NCI-H82 treated with DMSO at 0.1 percent for 48 hours (cell line): ENCODE results near the gene FOXP1.
"Not testable (repeated sequence)": the region's sequence is repeated elsewhere in the genome, so short reads cannot be mapped to it uniquely, and the experiment has no call there.

Experiments
- DNase-seq: peaks from one replicate; lab custom pipeline; 2025; ENCODE audit not compliant: unreplicated experiment; lab: John Stamatoyannopoulos, UW

The FOXP1 gene

DNA sequence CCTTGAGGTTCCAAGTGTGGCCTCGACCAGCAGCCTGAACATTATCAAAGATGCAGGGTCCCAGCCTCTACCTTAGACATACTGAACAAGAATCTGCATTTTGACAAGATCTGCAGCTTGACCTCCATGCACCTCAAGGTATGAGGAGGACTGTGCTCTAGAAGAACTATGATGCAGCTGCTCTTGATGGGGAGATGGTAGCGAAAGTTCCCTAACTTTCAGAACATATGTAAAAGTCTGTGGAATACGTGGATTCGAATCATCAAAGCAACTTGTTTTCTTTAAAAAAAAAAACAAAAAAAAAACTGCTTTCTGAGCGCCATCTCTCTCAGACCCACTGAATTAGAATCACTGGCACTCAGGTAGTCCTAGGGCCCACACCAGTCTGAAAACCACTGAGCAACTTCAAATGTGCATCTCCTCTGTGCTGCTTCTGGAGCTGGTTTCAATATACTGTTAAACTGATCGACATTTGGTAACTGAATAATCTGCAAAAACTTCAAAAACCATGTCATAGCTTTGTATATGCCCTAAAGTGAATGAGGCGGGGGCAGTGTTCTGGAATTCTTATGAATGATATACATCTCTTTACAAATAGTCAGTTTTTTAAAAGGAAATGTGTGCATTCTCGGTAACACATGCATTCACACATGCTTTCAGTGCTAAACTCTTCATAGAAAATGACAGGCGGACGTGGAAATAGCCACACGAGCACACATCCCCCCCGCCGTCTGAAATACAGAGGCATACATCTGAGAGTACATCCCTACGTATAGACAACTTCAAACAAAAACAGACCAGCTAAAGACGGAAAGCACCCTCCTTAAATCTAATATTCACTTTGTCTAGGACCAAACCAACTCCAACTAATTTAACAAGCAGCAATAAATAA is 128.8 kb downstream of the FOXP1 start:
- no peak for DNase-seq

DNA sequence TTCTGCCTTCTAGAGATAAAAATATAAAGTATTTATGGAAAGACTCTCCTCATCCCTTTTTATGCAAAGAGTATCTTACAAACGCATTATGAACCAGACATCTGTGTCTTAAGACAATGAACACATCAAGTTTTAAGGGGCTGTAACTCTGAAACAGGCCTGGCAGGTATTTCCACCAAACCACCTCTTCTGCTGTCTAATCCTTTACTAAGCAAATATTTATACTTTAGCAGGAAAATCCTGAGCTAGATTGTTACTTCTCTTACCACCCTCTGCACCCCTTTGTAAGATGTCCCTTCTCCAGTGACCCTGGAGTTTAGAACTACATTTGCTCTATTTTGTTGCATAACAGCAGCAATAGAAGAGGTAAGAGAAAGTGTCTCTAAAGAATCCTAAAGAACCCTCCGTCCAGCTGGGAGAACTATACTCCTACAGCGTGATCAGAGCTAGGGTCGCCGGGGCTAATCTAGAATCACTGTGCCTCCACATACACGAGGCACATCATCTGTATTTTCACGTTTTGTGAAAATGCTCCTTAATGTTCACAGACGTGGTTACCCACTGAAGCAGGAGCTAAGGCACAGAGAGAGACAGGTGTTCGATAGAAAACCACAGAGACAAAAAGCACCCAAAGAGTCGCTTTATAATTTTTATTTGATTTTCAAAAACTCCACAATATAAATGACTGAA is 129.6 kb downstream of the FOXP1 start:
- DNase-seq: no peak

DNA sequence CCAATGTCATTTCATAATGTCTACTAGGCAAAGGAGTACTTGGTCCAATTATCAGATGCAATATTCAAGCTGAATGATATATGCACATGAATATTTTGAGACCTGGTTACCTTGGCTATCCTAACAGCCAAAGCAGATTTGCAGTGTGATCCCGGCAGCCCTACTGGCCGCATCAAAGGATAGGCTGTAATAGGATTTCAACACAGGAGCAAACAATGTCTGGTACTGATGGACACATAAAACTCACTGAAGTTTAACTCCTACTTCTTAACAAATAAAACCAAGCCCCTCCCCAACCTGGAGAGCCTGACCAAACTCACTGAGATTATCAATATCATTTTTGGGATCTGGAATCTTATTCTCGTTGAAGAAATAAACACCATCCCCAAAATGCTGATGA is 130.2 kb downstream of the FOXP1 start:
- DNase-seq: peak; percentile 65

DNA sequence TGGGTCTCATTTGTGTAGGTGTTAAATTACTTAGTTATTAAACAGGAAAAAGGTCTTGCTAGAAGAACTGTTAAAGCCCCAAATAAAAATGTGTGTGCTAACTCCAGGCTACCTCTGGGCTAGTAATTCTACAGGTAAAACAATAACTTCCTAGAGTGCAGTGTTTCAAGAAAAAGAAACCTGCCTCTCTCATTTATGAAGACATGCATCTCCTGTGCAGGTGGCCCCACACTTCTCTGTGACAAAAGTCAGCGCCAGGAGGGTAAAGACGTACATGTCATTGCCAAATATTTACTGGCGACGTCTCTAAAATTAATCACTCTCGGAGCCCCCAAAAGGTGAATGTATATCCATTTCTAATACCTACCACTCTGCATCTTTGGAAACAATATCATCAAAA is 131.7 kb downstream of the FOXP1 start:
- no peak for DNase-seq

DNA sequence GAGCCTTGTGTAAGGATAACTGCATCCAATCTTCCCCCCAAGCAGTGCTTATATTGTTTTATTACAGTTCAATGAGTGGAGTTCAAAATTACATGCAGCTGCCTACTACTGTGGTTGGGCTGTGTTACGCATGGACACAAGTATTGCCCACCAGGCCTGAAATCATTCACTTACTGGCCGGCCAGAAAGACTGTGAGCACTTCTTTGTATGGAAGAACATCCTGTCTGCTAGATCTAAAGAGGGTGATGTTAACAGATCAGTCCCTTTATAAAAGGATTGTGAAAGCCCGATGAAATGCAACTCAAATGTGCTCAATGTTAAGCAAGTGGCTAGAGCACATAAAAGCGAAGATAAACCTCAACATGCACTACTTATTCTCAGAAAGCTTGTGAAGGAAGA is 132.5 kb downstream of the FOXP1 start:
- DNase-seq: no peak

DNA sequence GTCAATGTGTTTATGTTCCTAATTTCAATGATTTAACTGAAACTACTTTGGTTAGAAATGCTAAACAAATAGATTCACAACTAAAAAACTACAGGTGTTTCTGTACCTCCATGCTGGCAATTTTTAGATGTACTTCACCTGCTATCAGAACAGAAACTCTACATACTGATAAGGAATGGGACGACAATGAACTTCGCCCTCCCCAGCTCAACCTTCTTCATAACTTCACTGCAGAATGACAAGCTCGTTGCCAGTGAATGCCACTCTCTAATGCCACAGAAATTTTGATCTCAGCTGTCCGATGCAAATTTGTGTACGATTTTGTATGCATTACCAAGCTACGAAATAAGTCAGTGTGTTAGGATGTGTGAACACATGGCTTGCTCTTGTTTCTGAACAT is 133.4 kb downstream of the FOXP1 start:
- no peak for DNase-seq

DNA sequence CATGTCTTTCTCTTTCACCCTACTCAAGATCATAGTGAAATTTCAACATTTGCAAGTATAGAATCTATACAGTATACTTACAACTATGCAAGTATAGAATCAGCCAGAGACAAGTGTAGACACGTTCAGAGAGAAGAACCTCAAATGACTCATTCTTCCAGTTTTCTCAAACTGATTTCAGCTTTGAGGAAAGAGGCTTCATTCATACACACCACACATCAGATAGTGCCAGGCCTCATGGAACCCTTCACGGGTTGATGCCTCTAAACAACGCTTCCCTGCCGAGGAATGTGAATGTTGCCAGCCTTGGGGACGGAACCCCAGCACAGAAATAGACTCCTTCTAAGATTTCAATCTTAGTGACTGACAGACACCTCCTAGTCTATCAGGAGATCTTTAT is 135.7 kb downstream of the FOXP1 start:
- no peak for DNase-seq

DNA sequence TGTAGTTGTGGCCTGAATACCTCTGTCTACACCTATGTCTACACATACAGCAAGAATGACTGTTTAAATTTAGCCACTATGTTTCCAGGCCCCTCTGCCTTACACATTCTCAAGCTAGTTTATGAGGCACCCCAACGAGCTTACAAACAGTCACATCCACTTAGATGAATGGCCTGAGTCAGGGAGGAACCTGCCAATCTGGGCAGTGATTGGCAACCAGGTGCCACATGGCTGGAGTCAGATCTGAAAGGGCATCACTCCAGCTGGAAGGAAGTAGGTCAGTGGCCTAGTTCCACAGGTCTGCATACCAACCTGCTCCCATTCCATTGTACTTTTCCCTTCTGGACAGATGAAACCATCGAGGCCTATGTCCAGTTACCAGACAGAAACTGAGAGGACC is 136.3 kb downstream of the FOXP1 start:
- no peak for DNase-seq

DNA sequence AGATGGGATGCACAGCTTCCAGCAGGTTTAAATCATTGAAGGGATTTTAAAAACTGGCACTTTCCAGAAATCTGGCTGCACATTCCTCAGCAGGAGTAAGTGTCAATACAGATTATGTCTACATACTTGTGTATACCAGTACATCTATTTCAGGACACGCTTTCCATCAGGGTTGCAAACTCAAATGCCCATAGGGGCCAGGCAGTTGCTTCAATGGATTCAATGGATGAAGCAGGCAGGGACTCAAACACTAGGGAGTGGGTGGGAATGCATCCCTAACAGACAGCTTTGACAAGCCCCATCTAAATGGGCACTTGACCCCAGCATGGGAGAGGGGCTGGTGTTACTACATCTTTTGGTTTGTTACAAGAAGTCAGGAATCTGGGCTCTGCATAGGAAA is 136.8 kb downstream of the FOXP1 start:
- DNase-seq: no peak

DNA sequence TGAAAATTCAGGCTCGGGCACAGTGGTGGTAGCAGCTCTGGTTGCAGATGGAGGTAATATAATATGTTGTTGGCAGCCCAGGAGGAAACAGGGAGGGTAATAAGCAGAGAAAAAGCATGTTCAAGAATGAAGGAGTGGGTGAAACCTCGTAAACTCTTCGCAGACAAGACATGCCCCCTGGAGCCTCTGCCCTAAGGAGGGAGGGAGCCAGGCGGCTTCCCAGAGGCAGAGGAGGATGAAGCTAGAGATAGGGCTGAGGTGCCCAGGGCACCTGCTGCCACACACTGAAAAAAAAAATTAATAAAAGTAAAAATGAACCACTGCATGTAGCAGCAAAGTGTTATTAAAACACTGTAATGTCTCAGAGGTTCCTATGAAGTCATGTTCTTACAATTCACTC is 137.3 kb downstream of the FOXP1 start:
- no peak for DNase-seq

DNA sequence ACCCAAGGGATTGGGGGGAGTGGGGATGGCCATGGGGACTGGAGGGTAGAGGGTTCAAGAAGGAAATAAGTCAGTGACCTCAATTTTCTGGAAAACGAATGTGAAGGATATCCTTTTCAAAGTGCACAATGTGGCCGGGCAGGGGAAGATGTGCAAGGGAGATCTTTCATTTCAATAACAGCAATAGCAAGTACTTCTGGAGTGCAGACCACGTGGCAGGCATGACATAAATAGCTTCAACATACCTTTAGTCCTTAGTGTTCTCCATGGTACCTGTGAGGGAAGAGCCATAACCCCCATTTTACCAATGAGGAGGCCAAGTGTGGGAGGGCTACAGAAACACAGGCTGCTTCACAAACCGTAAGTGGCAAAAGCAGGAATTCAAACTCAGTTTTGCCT is 138.7 kb downstream of the FOXP1 start:
- DNase-seq: no peak

DNA sequence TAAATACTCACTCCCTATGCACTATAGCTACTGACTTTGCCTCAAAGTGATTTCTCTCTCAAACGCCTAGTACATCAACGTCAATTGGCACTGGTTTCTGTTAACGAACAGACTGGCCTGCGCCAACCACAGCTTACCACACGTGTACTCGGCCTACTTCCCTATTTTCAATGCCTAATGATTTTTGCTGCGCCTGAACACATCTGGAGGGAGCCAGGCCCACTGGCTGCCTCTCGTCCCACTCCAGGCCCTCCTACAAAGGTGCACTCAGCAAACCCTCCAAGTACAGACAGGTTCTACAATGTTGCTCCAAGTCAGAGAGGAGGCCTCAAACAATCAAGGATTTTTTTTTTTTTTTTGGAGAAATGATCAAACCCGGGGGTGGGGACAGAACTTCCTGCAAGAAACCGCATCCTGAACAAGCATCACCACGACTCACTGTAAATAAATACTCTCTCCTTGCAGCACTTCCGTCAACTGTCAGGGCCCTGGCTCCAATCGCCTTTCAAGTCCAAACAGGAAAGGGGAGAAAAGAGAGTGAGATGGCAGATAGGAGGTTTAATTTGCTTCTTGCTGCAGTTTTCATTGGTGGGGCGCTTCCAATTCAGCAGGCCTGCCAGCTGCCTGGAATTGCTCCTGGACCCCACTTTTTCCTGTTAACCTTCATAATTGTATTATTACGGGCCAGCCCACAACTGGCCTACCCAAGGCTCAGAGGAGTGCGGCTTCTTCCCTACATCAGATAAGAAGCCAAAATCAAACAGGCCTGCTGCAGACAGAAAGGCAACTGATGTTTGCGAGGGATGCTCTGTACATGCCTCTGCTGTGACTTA is 139.3 kb downstream of the FOXP1 start:
- no peak for DNase-seq

DNA sequence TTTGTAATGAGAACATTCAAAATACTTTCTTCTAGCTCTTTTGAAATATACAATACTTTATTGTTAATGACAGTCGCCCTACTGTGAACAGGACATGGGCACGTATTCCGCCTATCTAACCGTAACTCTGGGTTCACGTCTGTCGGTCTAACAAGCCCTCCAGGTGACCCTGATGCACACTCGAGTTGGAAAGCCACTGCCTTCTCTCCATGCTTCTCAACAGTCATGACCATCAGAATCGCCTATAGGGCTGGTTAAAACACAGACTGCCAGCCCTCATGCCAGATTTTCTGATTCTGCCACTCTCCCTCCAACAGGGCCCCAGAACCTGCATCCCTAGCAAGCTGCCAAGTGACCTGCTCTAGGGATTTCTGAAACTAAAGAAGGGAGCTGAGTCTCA is 140.2 kb downstream of the FOXP1 start:
- DNase-seq: no peak

DNA sequence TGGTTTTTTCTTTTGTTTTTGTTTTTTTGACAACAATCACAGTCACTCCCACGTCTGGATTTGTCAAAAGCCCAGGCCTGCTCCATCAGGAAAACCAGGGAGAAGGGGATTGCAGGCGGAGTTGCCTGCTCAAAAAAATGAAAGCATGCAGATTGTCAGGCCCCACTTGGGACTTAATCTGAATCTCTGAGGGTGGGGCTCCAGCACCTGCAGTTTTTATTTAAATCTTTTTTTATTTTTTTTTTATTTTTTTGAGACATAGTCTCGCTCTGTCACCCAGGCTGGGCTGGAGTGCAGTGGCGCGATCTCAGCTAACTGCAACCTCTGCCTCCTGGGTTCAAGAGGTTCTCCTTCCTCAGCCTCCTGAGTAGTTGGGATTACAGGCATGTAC is 140.9 kb downstream of the FOXP1 start:
- no peak for DNase-seq

DNA sequence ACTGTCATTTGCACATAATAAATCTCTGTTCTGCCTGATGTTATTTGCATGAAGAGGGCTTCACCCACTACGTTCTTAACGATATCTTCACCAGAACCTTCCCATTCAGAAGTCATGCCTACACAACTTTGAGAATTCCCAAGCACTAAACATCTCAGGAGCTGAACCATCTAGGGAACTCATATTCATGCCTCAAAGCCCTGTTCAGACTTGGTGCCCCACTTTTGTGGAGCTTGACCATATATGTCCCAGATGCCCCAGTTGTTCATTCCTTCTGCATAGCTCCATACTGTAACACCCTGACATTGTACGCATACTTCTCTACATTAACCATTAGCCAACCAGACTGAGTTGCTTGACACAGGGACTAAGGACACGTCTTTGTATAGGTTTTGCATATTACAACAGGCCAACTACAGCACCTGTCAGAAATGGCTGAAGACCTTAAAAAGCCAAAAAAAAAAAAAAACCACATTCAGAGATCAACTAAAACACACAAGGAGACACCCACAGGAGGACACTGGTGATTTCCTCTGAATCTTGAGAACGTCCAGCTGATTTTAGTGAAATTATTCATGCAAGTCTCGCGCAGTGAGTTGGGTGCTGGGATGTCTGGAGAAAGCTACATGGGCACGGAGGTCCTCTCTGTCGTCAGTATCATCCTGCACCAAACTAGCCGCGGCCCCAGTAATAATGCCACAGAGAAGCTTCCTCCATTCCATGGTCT is 141.4 kb downstream of the FOXP1 start:
- DNase-seq: no peak

DNA sequence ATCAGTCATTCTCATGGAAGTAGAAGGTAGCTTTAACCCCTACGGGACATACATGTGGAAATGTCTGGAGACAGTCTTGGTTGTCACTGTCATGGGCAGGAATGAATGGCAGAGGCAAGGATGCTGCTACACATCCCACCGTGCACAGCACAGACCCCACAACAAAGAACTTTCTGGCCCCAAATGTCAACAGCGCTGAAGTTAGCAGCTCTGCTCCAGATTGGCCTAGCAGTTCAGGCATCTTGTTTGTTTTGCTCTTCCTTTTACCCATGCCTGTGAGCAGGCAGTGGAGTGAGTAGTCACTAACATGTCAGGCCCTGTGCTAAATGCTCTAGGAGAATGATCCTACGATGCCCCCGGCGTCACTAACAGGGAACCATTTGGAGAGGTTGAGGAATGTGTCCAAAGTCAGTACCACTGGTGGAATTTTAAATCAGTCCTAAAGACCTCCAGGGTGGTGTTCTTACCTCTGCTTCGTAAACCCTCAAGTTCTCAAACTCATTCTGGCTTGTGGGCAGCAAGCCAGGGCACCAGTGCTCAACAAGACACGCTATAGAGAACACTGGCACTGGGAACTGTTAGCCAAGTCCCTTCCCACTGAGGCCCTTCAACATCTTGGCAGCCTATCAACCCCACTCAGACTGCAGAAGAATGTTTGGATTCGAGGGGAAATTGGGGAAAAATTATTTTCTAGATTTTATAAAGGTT is 142.2 kb downstream of the FOXP1 start:
- no peak for DNase-seq

DNA sequence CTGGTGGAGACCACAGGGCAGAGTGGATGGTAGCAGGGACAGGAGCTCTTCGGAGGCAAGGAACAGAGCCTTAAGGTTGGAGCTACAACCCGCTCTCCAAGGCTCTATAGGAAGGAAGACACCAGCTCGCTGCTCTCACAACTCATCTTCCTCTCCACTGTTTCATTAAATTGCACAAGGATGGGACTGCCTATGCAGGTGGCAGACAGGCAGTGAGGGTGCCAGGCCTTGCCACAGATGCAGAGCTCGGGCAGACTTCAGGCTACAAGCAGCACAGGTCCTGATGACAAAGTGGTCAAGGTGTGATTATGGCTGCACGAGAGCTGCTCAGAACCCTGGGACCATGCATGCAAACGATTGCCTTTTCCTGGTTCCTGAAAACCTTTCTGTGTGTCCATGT is 144.6 kb downstream of the FOXP1 start:
- DNase-seq: no peak

DNA sequence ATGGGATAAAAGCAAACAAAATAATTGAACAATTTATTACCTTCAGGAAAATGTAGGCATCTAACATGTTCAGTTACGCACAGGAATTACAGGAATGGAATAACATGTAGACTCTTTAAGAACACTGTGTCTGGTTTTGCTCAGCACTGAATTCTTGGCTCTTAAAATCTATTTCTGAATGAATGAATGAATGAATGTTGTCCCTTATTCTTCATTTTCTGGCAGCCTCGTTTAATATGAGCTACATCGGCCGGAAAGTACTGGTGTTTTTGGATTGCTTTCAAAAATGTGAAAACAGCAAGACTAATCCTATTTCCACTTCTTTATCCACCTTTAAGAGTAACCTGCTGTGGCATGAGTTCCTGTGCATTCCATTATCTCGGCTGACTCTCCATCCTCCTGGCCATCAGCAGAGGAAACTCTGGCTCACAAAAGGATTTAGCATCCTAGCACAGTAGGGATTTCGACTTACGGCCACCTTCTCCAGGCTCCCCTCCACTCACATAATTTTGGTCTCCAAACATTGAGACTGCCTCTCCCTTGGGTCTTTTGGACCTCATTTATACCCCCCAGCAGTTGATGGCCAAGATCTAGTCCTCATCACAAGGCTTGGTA is 145.3 kb downstream of the FOXP1 start:
- no peak for DNase-seq

DNA sequence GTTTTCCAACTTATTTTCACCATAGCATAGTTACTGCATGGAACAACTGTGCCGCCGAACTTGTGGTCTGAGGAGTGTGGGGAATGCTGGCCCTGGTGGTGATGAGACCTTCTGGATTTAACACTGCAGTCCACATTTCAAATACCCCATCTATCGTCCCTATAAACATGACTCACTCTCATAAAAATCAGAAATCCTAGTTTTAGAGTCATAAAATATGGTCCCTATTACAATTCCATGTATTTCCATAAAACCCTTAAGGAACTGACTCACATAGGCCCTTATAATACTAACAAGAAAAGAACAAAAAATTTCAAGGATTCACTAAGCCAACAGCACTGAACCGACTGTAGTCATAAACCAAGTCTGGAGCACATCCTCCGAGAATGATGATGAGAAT is 147.2 kb downstream of the FOXP1 start:
- no peak for DNase-seq

DNA sequence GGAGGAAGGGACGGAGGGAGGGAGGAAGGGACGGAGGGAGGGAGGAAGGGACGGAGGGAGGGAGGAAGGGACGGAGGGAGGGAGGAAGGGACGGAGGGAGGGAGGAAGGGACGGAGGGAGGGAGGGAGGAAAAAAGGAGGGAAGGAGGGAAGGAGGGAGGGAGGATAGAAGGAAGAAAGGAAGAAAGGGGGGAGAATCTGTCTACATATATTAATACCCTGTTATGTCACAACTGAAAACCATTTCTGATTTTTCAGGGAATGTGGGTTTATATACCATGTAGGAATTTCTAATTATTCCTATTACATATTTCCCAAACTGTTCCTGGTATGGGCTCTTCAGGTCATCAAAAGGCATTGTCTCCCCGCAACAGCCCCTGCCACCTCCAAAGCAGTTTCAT is 147.7 kb downstream of the FOXP1 start:
- DNase-seq: not testable (repeated sequence)
